ENCODE data around the gene OR51V1.

GRCh38 chr11:5225480-5225871 lies 25.0 kb upstream of the OR51V1 start:
- no peak for TF ChIP-seq CTCF (IDR thresholded peaks at IDR 0.05; ENCODE audit: borderline replicate concordance, extremely low read depth, low read length, poor library complexity, severe bottlenecking)
- no peak for TF ChIP-seq EZH2 (IDR thresholded peaks at IDR 0.05; ENCODE audit: borderline replicate concordance, low read depth, low read length, severe bottlenecking)

All from DND-41 (cell line).